ENCODE results near the gene ONECUT3.
"Not testable (repeated sequence)": the region's sequence is repeated elsewhere in the genome, so short reads cannot be mapped to it uniquely, and the experiment has no call there.

ONECUT3 gene

DNA sequence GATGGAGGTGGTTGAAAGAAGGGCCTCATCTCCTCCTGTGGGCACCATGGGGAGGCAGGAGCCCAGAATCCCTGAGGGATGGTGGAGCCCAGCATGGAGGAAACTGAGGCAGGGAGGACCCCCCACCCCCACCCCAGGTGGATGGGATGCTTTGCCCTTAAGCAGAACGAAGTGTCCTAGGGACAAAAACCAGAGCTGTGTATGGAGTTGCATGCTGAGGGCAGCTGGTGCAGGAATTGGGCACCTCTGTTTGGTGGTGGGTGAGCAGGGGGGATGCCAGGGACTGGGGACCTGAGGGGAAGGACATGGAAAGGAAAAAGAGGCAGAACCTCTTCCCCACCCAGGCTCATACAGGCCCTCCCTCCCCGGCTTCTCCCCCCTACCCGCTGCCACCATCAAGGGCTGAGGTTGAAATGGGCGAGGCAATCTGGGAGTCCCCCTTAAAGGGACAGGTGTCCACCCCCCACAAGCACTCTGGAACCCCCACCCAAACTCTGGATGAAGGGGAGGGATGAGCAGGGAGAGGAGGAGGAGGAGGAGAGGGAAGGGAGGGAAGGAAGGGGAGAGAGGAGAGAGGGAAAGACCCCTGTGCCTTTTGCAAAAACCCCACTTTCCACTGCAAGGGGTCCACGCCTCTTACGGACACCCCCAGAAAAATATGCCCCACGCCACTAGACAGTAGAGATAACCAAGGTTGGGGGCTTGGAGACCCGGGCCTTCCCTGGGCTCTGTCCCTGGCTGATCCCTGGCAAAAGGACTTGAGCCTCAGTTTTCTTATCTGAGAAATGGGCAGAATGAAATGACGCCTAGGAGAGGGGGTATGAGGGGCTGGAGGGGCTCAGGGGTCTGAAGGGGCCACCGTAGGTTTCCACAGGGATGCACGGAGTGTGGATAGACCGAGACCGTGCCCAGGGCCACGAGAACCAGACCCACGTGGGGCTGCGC, 5.9 kb downstream of the ONECUT3 start:
- peak; percentile 35 for DNase-seq (ENCODE audit: low spot score)
- in situ Hi-C loops (cut with MboI; ENCODE audit: low pct_unique_long_range_greater_than_20kb, low sequenced_read_pairs, unreplicated experiment), result no loop called here
- TF ChIP-seq, protein P1, sequence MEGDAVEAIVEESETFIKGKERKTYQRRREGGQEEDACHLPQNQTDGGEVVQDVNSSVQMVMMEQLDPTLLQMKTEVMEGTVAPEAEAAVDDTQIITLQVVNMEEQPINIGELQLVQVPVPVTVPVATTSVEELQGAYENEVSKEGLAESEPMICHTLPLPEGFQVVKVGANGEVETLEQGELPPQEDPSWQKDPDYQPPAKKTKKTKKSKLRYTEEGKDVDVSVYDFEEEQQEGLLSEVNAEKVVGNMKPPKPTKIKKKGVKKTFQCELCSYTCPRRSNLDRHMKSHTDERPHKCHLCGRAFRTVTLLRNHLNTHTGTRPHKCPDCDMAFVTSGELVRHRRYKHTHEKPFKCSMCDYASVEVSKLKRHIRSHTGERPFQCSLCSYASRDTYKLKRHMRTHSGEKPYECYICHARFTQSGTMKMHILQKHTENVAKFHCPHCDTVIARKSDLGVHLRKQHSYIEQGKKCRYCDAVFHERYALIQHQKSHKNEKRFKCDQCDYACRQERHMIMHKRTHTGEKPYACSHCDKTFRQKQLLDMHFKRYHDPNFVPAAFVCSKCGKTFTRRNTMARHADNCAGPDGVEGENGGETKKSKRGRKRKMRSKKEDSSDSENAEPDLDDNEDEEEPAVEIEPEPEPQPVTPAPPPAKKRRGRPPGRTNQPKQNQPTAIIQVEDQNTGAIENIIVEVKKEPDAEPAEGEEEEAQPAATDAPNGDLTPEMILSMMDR (IDR thresholded peaks at IDR 0.05; ENCODE audit: extremely low read depth, insufficient read depth, missing control alignments), result no peak

DNA sequence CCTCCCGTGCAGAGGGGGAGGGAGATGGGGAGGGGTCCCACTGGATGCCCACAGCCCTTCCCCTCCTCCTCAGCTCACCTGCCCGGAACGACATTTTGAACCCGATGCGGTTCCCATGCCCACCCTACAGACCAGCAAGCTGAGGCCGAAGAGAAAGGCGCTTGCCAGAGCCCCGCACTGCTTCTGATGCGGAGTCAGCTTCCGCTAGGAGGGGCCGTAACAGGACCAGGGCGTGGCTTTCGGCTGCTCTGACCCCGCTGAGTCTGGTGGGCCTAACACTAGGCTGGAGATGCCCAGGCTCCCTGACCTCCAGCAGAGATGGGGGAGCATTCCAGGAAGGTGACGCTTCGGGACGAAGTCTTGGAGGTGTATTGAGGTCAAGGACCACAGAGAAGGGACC, 6.7 kb downstream of the ONECUT3 start:
- no peak for DNase-seq (ENCODE audit: low spot score)
- in situ Hi-C loops (cut with MboI; ENCODE audit: low pct_unique_long_range_greater_than_20kb, low sequenced_read_pairs, unreplicated experiment), result no loop called here
- TF ChIP-seq, protein P1 (IDR thresholded peaks at IDR 0.05; ENCODE audit: extremely low read depth, insufficient read depth, missing control alignments), result no peak

DNA sequence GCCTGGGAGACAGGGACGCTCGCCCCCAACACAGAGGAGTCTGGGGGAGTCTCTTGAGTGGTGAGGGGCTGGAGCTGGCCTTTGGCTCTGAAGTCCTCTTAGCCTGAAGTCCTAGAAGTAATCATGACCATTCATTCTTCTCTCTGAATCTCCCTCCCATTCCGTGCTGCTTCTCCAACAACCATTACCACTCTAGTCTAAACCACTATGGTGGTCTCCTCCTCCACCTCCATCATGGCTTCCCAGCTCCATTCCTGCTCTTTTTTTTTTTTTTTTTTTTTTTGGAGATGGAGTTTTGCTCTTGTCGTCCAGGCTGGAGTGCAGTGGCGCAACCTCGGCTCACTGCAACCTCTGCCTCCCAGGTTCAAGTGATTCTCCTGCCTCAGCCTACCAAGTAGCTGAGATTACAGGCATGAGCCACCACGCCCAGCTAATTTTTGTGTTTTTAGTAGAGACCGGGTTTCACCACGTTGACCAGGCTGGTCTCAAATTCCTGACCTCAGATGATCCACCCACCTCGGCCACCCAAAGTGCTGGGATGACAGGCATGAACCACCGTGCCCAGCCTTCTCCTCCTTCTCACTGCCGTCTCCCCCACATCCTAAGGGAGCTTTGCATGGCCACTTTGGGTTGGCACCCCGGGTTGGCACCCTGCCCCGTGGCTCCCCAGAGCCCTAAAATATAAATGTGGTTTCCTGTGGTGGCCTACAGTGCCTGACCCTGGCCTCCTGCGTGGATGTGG, 7.7 kb downstream of the ONECUT3 start:
- DNase-seq (ENCODE audit: low spot score); in situ Hi-C loops (cut with MboI; ENCODE audit: low pct_unique_long_range_greater_than_20kb, low sequenced_read_pairs, unreplicated experiment): not testable (repeated sequence)

DNA sequence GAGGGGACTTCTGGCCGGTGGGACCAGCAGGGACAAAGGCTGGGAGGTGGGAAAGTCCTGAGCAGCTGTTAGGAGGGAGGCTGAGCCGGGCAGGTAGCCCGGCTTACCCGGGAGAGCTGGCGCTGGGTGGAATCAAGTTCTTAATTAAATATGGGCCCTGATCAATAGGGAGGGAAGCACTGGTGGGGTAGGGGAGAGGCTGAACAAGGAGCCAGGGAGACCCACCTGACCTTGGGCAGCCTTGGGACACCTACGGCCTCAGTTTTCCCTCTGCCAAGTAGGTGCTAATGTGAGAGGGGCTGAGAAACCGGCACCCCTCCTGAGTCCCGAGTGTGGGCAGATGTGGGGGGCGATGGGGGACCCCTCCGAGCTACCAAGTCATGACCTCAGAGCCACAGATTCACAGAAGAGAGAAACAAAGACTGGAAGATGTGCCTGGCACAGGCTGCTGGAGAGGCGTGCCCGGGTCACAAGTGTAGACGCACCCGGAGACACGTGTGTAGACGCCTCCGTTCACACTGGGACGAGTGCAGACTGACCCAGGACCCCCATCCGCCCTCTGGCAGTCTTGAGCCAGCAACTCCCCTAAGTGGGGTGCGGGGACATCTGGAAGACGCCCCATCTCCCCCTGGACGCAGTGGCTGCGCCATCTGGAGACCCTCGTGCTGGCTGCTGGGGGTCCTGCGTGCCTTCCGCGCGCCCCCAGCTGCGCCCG, 8.4 kb downstream of the ONECUT3 start:
- TF ChIP-seq, protein P1 (IDR thresholded peaks at IDR 0.05; ENCODE audit: extremely low read depth, insufficient read depth, missing control alignments), result no peak
- peak; percentile 39 for DNase-seq (ENCODE audit: low spot score)
- in situ Hi-C loops (cut with MboI; ENCODE audit: low pct_unique_long_range_greater_than_20kb, low sequenced_read_pairs, unreplicated experiment), result no loop called here

DNA sequence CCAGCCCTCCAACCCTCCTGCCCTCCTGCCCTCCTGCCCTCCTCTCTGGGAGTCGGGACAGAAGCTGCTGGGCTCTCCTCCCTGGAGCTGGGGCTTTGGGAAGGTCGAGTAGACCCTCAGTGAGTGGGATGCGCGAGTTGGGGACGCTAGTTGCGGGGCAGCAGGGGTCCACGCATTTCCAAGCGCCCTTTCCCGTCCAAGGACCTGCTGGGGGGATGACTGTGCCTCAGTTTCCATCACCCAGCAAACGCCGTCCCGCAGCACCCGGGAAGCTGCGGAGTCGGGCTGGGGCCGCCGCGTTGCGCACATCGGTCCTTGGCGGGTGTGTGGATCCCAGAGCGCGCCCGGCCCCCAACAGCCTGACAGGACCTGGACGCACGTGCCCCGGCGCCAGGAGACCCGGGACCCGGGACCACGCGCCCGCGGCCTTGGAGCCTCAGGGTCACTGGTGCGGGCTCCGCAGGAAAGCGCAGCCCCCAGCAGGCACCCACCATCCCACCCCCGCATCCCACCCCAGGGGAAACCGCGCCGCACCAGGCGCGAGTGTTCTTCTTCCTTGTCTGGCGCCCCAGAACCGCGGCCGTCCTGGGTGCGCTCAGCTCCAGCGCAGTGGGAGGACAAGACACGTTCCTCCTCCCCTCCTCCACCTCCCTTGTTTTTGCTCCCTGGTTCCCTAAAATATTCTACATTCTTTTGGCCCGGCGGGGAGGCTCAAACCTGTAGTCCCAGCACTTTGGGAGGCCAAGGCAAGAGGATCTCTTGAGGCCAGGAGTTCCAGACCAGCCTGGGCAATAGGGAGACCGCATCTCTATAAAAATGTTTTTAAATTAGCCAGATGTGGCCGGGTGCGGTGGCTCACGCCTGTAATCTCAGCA, 9.2 kb downstream of the ONECUT3 start:
- in situ Hi-C loops (cut with MboI; ENCODE audit: low pct_unique_long_range_greater_than_20kb, low sequenced_read_pairs, unreplicated experiment), result no loop called here
- DNase-seq (ENCODE audit: low spot score), result no peak
- TF ChIP-seq, protein P1 (IDR thresholded peaks at IDR 0.05; ENCODE audit: extremely low read depth, insufficient read depth, missing control alignments), result no peak

DNA sequence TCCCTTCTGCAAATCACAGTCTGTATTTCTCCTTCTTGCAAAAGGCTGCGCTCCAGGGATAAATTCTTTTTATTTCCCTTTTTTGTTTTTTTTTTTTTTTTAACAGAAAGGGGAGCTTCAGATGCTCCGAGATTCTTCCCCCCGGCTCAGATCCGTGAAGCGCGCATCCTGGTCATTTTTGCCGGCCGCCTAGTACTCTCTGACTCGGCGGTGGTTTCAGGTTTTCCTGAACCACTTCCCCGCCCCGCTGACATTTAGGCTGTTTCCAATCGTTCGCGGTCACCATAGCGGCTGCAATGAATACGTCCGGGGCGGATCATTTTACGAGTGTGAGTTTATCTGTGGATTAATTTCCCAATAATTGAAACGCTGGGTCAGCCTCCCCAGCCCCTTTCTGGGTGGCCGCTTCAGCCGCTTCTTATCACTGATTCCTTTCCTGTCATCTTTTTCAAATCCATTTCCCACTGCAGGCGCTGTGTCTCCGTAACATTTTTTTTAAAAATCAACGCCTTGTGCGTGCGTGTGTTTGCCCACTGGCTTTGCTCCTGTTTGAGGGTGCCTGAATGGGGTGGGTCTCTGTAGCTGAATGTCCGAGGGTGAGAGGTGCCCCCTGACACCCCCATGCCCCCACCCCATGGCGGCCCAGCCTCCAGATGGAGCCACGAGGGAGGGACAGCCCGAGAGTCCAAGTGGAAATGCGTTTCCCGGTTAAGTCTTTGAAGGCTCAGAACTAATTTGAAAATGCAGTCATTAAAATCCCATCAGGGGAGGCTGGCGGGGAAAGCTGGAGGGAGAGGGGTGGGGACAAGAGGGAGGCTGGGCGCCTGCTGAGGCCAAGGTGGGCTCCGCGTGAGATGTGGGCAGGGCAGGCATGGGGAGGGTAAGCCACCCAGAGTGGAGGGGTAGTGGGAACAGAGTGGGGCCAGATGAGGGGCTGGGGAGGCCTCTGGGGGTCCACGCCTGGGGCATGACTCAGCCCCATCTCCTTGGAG, 10.6 kb downstream of the ONECUT3 start:
- no peak for DNase-seq (ENCODE audit: low spot score)
- in situ Hi-C loops (cut with MboI; ENCODE audit: low pct_unique_long_range_greater_than_20kb, low sequenced_read_pairs, unreplicated experiment), result no loop called here
- TF ChIP-seq, protein P1 (IDR thresholded peaks at IDR 0.05; ENCODE audit: extremely low read depth, insufficient read depth, missing control alignments), result no peak
